Loucy (cell line): Measurements from ENCODE around the gene CCDC187.

Source experiments
- H2AFZ ChIP-seq: fragments of 200-600 bp; sonication (generic); 2 replicates; pipeline ENCODE4 v1.6.0; 2016; ENCODE audit warnings: antibody characterized with exemption, mild to moderate bottlenecking, low read length, moderate library complexity
- H3F3A ChIP-seq: fragments of 200-600 bp; 2 replicates; pipeline ENCODE4 v1.6.0; 2016; ENCODE audit warnings: antibody characterized with exemption, low read depth, mild to moderate bottlenecking
- H3K27me3 ChIP-seq: fragments of 200-600 bp; sonication (generic); 2 replicates; pipeline ENCODE4 v1.6.1; 2014; ENCODE audit warnings: low read length, mild to moderate bottlenecking; ENCODE audit not compliant: insufficient read depth, poor library complexity, severe bottlenecking
- H3K36me3 ChIP-seq: fragments of 200-600 bp; sonication (generic); 2 replicates; pipeline ENCODE4 v1.6.1; 2016; ENCODE audit warnings: low read length; ENCODE audit not compliant: insufficient read depth
- H3K4me1 ChIP-seq: fragments of 200-600 bp; sonication (generic); 2 replicates; pipeline ENCODE4 v1.5.1; 2014; ENCODE audit warnings: low read length, mild to moderate bottlenecking; ENCODE audit not compliant: insufficient read depth, poor library complexity, severe bottlenecking
- H3K4me2 ChIP-seq: fragments of 200-600 bp; sonication (generic); 2 replicates; pipeline ENCODE4 v1.6.0; 2014; ENCODE audit warnings: antibody characterized with exemption, low read length, low read depth, mild to moderate bottlenecking; ENCODE audit not compliant: poor library complexity, severe bottlenecking
- H3K4me3 ChIP-seq: fragments of 200-600 bp; sonication (generic); 2 replicates; pipeline ENCODE4 v1.5.1; 2014; ENCODE audit warnings: low read length, mild to moderate bottlenecking, mixed read lengths; ENCODE audit not compliant: poor library complexity, severe bottlenecking
- H3K79me2 ChIP-seq: fragments of 200-600 bp; sonication (generic); 2 replicates; pipeline ENCODE4 v1.6.1; 2014; ENCODE audit warnings: low read length; ENCODE audit not compliant: insufficient read depth
- H3K9ac ChIP-seq: fragments of 200-600 bp; sonication (generic); 2 replicates; pipeline ENCODE4 v1.6.0; 2014; ENCODE audit warnings: mild to moderate bottlenecking, low read depth, low read length, moderate library complexity; ENCODE audit not compliant: poor library complexity, severe bottlenecking
- H3K9me2 ChIP-seq: fragments of 200-600 bp; sonication (generic); replicated peaks from 2 replicates; pipeline ENCODE4 v1.6.1; 2016; ENCODE audit warnings: low read depth, low read length, mixed read lengths
- H3K9me3 ChIP-seq: fragments of 200-600 bp; sonication (generic); 2 replicates; pipeline ENCODE4 v1.6.1; 2014; ENCODE audit warnings: mild to moderate bottlenecking, antibody characterized with exemption, low read length, low read depth; ENCODE audit not compliant: insufficient read depth
- H4K20me1 ChIP-seq: fragments of 200-600 bp; sonication (generic); 2 replicates; pipeline ENCODE4 v1.6.0; 2014; ENCODE audit warnings: antibody characterized with exemption, low read length, mild to moderate bottlenecking; ENCODE audit not compliant: insufficient read depth, poor library complexity, severe bottlenecking
- CTCF ChIP-seq: fragments of 200-600 bp; sonication (generic); conservative IDR thresholded peaks from 2 replicates; pipeline ENCODE4 v1.5.1; 2014; ENCODE audit warnings: mild to moderate bottlenecking, antibody characterized with exemption, low read length
- EZH2phosphoT487 ChIP-seq: fragments of 200-600 bp; IDR thresholded peaks from 2 replicates; pipeline ENCODE4 v1.6.1; 2018; ENCODE audit warnings: antibody characterized with exemption, mild to moderate bottlenecking, moderate library complexity, borderline replicate concordance

The CCDC187 gene

GRCh38 chr9:136304981-136305380, 1.1 kb upstream of the CCDC187 start:
- Histone ChIP-seq H3K79me2 (no peaks in the 10 kb centered on the region), H3K4me2 (no peak overlapping the region), H3K9me2 (no peaks in the 10 kb centered on the region), H3K9me3 (no peaks in the 10 kb centered on the region), H3K27me3 (no peaks in the 10 kb centered on the region), H3F3A (no peaks in the 10 kb centered on the region), H3K4me1 (peaks cover 8% of the 10 kb centered on the region), H3K36me3 (no peaks in the 10 kb centered on the region), H3K4me3 (no peak overlapping the region), H2AFZ (no peak overlapping the region), H4K20me1 (no peaks in the 10 kb centered on the region), H3K9ac (no peak overlapping the region)
- TF ChIP-seq CTCF (no peak), EZH2phosphoT487 (no peak)

GRCh38 chr9:136304456-136304855, 562 bp upstream of the CCDC187 start:
- Histone ChIP-seq H3K4me2 (no peak overlapping the region), H3K4me3 (no peak overlapping the region), H3K79me2 (no peaks in the 10 kb centered on the region), H4K20me1 (no peaks in the 10 kb centered on the region), H3K9ac (no peak overlapping the region), H3K9me3 (no peaks in the 10 kb centered on the region), H2AFZ (no peak overlapping the region), H3K27me3 (no peaks in the 10 kb centered on the region), H3K36me3 (no peaks in the 10 kb centered on the region), H3K9me2 (no peaks in the 10 kb centered on the region), H3F3A (no peaks in the 10 kb centered on the region), H3K4me1 (peaks cover 3% of the 10 kb centered on the region)
- TF ChIP-seq EZH2phosphoT487 (no peak), CTCF (no peak)

- Histone ChIP-seq H3K4me3 (no peak overlapping the region), H3K4me2 (no peak overlapping the region), H3K9ac (no peak overlapping the region), H3K4me1 (no peaks in the 10 kb centered on the region), H4K20me1 (no peaks in the 10 kb centered on the region), H3F3A (no peaks in the 10 kb centered on the region), H3K9me2 (no peaks in the 10 kb centered on the region), H3K27me3 (no peaks in the 10 kb centered on the region), H3K36me3 (no peaks in the 10 kb centered on the region), H3K9me3 (no peaks in the 10 kb centered on the region), H3K79me2 (no peaks in the 10 kb centered on the region), H2AFZ (no peak overlapping the region)
- no peak for TF ChIP-seq EZH2phosphoT487
- no peak for TF ChIP-seq CTCF
Measured at GRCh38 chr9:136303066-136303824, 649 bp downstream of the CCDC187 start.
